Body of pancreas (tissue), 4 donors: Measurements from ENCODE around the gene SUGCT.

Source experiments
- POLR2A ChIP-seq, 3 donors: fragments of 450-650 bp; IDR thresholded peaks; one replicate each; pipeline ENCODE4 v1.6.1; 2016; ENCODE audit warnings: antibody characterized with exemption in 3 of 3, mild to moderate bottlenecking in 2 of 3
- TF ChIP-seq, protein P1 (sequence below), 7 experiments: fragments of 450-650 bp in 4 of 7; fragments of 200-600 bp in 3 of 7; sonication (generic) in 3 of 7; IDR thresholded peaks; one replicate each; pipeline ENCODE4 v1.5.1; 2016 to 2019; ENCODE audit warnings: antibody characterized with exemption in 7 of 7

GRCh38 chr7:40733114-40733513 lies 598.3 kb downstream of the SUGCT start:
- TF ChIP-seq, protein P1, sequence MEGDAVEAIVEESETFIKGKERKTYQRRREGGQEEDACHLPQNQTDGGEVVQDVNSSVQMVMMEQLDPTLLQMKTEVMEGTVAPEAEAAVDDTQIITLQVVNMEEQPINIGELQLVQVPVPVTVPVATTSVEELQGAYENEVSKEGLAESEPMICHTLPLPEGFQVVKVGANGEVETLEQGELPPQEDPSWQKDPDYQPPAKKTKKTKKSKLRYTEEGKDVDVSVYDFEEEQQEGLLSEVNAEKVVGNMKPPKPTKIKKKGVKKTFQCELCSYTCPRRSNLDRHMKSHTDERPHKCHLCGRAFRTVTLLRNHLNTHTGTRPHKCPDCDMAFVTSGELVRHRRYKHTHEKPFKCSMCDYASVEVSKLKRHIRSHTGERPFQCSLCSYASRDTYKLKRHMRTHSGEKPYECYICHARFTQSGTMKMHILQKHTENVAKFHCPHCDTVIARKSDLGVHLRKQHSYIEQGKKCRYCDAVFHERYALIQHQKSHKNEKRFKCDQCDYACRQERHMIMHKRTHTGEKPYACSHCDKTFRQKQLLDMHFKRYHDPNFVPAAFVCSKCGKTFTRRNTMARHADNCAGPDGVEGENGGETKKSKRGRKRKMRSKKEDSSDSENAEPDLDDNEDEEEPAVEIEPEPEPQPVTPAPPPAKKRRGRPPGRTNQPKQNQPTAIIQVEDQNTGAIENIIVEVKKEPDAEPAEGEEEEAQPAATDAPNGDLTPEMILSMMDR (IDR thresholded peaks at IDR 0.05): no peak
- no peak for TF ChIP-seq POLR2A (IDR thresholded peaks at IDR 0.05)
